ENCODE results near the gene RFX4. TPM values are rescaled to one million over a fixed set of nuclear protein-coding genes. Genes with fewer than 3 reads are reported as not detected.

The RFX4 gene
- total RNA-seq (not detected), polyA plus RNA-seq (not detected)

- intact Hi-C loops (cut with micrococcal nuclease): no loop called here
- CTCF ChIA-PET (ENCODE audit: partially characterized antibody): no interaction called here
- POLR2A ChIA-PET (ENCODE audit: partially characterized antibody): no interaction called here
- Histone ChIP-seq H3K27ac (ENCODE audit: low read depth, low read length) (no peak within 1 kb of the TSS), H3K27me3 (ENCODE audit: insufficient read depth, low read length) (peaks cover 37% of the 10 kb centered on the region), H3K9me3 (ENCODE audit: control insufficient read depth in 1 of 2, low read length in 2 of 2) (no peaks in the 10 kb centered on the region), H3K36me3 (ENCODE audit: insufficient read depth, low read length) (no peaks in the 10 kb centered on the region), H3K4me1 (ENCODE audit: insufficient read depth, low read length) (peaks cover 17% of the 10 kb centered on the region), H3K4me3 (ENCODE audit: low read length in 2 of 2) (no peak within 1 kb of the TSS)
- peaks cover 15 to 55% (median 31%) of the 10 kb centered on the region in 4 donors for H3K4me1 Mint-ChIP-seq
- peaks cover 55 to 60% of the 10 kb centered on the region in 2 donors for H3K27me3 Mint-ChIP-seq
- H3K27ac Mint-ChIP-seq: no peak within 1 kb of the TSS
- no peaks in the 10 kb centered on the region for H3K9me3 Mint-ChIP-seq
- H3K4me3 Mint-ChIP-seq: peak within 1 kb of the TSS; percentile 48 to 89 (median 80)
- no peaks in the 10 kb centered on the region for H3K36me3 Mint-ChIP-seq
- DNase-seq: no peak
Observed at GRCh38 chr12:106582641-106583230, at the start of gene RFX4. Gene RFX4, plus strand, starts transcription at chr12:106583004. Its CDS starts 317 bp downstream, at chr12:106583321.

- H3K27me3 Mint-ChIP-seq: peaks cover 5 to 6% of the 10 kb centered on the region in 2 donors
- no peaks in the 10 kb centered on the region for H3K36me3 ChIP-seq (ENCODE audit: insufficient read depth, low read length)
- H3K9me3 ChIP-seq (ENCODE audit: control insufficient read depth in 1 of 2, low read length in 2 of 2): no peaks in the 10 kb centered on the region
- H3K27ac Mint-ChIP-seq: no peak overlapping the region
- DNase-seq: no peak
- peaks cover 1 to 28% (median 16%) of the 10 kb centered on the region in 8 donors for H3K9me3 Mint-ChIP-seq
- no peaks in the 10 kb centered on the region for H3K27me3 ChIP-seq (ENCODE audit: insufficient read depth, low read length)
- POLR2A ChIA-PET (ENCODE audit: partially characterized antibody): no interaction called here
- no peak overlapping the region for H3K4me3 Mint-ChIP-seq
- no peak overlapping the region for H3K27ac ChIP-seq (ENCODE audit: low read depth, low read length)
- no peak overlapping the region for H3K4me3 ChIP-seq (ENCODE audit: low read length in 2 of 2)
- H3K4me1 ChIP-seq (ENCODE audit: insufficient read depth, low read length): no peaks in the 10 kb centered on the region
- CTCF ChIA-PET (ENCODE audit: partially characterized antibody): no interaction called here
- H3K36me3 Mint-ChIP-seq: peaks cover 0 to 8% of the 10 kb centered on the region in 2 donors
- H3K4me1 Mint-ChIP-seq: no peaks in the 10 kb centered on the region
- intact Hi-C loops (cut with micrococcal nuclease): no loop called here
Observed at GRCh38 chr12:106541201-106541600, 41.6 kb upstream of the RFX4 start.

GRCh38 chr12:106551410-106551809, 31.4 kb upstream of the RFX4 start:
- no peaks in the 10 kb centered on the region for H3K36me3 ChIP-seq (ENCODE audit: insufficient read depth, low read length)
- H3K27me3 ChIP-seq (ENCODE audit: insufficient read depth, low read length): no peaks in the 10 kb centered on the region
- Mint-ChIP-seq H3K27me3 (peaks cover 9 to 24% of the 10 kb centered on the region in 2 donors), H3K4me3 (no peak overlapping the region), H3K9me3 (peaks cover 3 to 30% (median 20%) of the 10 kb centered on the region in 8 donors), H3K36me3 (no peaks in the 10 kb centered on the region), H3K27ac (no peak overlapping the region), H3K4me1 (no peaks in the 10 kb centered on the region)
- no peak overlapping the region for H3K4me3 ChIP-seq (ENCODE audit: low read length in 2 of 2)
- POLR2A ChIA-PET (ENCODE audit: partially characterized antibody): no interaction called here
- no peaks in the 10 kb centered on the region for H3K9me3 ChIP-seq (ENCODE audit: control insufficient read depth in 1 of 2, low read length in 2 of 2)
- CTCF ChIA-PET (ENCODE audit: partially characterized antibody): no interaction called here
- intact Hi-C loops (cut with micrococcal nuclease): no loop called here
- H3K27ac ChIP-seq (ENCODE audit: low read depth, low read length): no peak overlapping the region
- H3K4me1 ChIP-seq (ENCODE audit: insufficient read depth, low read length): no peaks in the 10 kb centered on the region
- no peak for DNase-seq

GRCh38 chr12:106552228-106552627, 30.6 kb upstream of the RFX4 start:
- CTCF ChIA-PET (ENCODE audit: partially characterized antibody): no interaction called here
- Histone ChIP-seq H3K27me3 (ENCODE audit: insufficient read depth, low read length) (no peaks in the 10 kb centered on the region), H3K4me1 (ENCODE audit: insufficient read depth, low read length) (no peaks in the 10 kb centered on the region), H3K9me3 (ENCODE audit: control insufficient read depth in 1 of 2, low read length in 2 of 2) (no peaks in the 10 kb centered on the region), H3K27ac (ENCODE audit: low read depth, low read length) (no peak overlapping the region), H3K36me3 (ENCODE audit: insufficient read depth, low read length) (no peaks in the 10 kb centered on the region), H3K4me3 (ENCODE audit: low read length in 2 of 2) (no peak overlapping the region)
- Mint-ChIP-seq H3K27ac (no peak overlapping the region), H3K4me3 (no peak overlapping the region), H3K36me3 (no peaks in the 10 kb centered on the region), H3K27me3 (peaks cover 9 to 26% of the 10 kb centered on the region in 2 donors), H3K4me1 (no peaks in the 10 kb centered on the region), H3K9me3 (peaks cover 3 to 30% (median 20%) of the 10 kb centered on the region in 8 donors)
- intact Hi-C loops (cut with micrococcal nuclease): no loop called here
- no peak for DNase-seq
- POLR2A ChIA-PET (ENCODE audit: partially characterized antibody): no interaction called here

GRCh38 chr12:106564678-106565329, 18.0 kb upstream of the RFX4 start:
- H3K36me3 ChIP-seq (ENCODE audit: insufficient read depth, low read length): no peaks in the 10 kb centered on the region
- Mint-ChIP-seq H3K36me3 (no peaks in the 10 kb centered on the region), H3K4me3 (no peak overlapping the region), H3K27me3 (peaks cover 21 to 36% of the 10 kb centered on the region in 2 donors), H3K27ac (no peak overlapping the region), H3K9me3 (peaks cover 0 to 16% (median 8%) of the 10 kb centered on the region in 8 donors), H3K4me1 (no peaks in the 10 kb centered on the region)
- ChIA-PET CTCF (ENCODE audit: partially characterized antibody) (no interaction called here), POLR2A (ENCODE audit: partially characterized antibody) (no interaction called here)
- no peak overlapping the region for H3K4me3 ChIP-seq (ENCODE audit: low read length in 2 of 2)
- H3K4me1 ChIP-seq (ENCODE audit: insufficient read depth, low read length): no peaks in the 10 kb centered on the region
- H3K27ac ChIP-seq (ENCODE audit: low read depth, low read length): no peak overlapping the region
- no peaks in the 10 kb centered on the region for H3K9me3 ChIP-seq (ENCODE audit: control insufficient read depth in 1 of 2, low read length in 2 of 2)
- intact Hi-C loops (cut with micrococcal nuclease): no loop called here
- no peak for DNase-seq
- H3K27me3 ChIP-seq (ENCODE audit: insufficient read depth, low read length): peaks cover 8% of the 10 kb centered on the region

GRCh38 chr12:106566771-106567170, 16.0 kb upstream of the RFX4 start:
- no peaks in the 10 kb centered on the region for H3K36me3 Mint-ChIP-seq
- H3K9me3 Mint-ChIP-seq: peaks cover 0 to 9% (median 3%) of the 10 kb centered on the region in 8 donors
- no peaks in the 10 kb centered on the region for H3K9me3 ChIP-seq (ENCODE audit: control insufficient read depth in 1 of 2, low read length in 2 of 2)
- no peak overlapping the region for H3K4me3 Mint-ChIP-seq
- DNase-seq: no peak
- peaks cover 8% of the 10 kb centered on the region for H3K27me3 ChIP-seq (ENCODE audit: insufficient read depth, low read length)
- H3K36me3 ChIP-seq (ENCODE audit: insufficient read depth, low read length): no peaks in the 10 kb centered on the region
- intact Hi-C loops (cut with micrococcal nuclease): no loop called here
- ChIA-PET CTCF (ENCODE audit: partially characterized antibody) (no interaction called here), POLR2A (ENCODE audit: partially characterized antibody) (no interaction called here)
- H3K27ac Mint-ChIP-seq: no peak overlapping the region
- no peaks in the 10 kb centered on the region for H3K4me1 Mint-ChIP-seq
- peaks cover 23 to 34% of the 10 kb centered on the region in 2 donors for H3K27me3 Mint-ChIP-seq
- no peak overlapping the region for H3K27ac ChIP-seq (ENCODE audit: low read depth, low read length)
- no peaks in the 10 kb centered on the region for H3K4me1 ChIP-seq (ENCODE audit: insufficient read depth, low read length)
- no peak overlapping the region for H3K4me3 ChIP-seq (ENCODE audit: low read length in 2 of 2)

- Mint-ChIP-seq H3K4me3 (no peak overlapping the region), H3K4me1 (no peaks in the 10 kb centered on the region), H3K36me3 (no peaks in the 10 kb centered on the region), H3K9me3 (peaks cover 0 to 6% (median 2%) of the 10 kb centered on the region in 8 donors), H3K27me3 (peaks cover 33 to 34% of the 10 kb centered on the region in 2 donors), H3K27ac (no peak overlapping the region)
- ChIA-PET CTCF (ENCODE audit: partially characterized antibody) (no interaction called here), POLR2A (ENCODE audit: partially characterized antibody) (no interaction called here)
- no peak for DNase-seq
- no peaks in the 10 kb centered on the region for H3K27me3 ChIP-seq (ENCODE audit: insufficient read depth, low read length)
- H3K9me3 ChIP-seq (ENCODE audit: control insufficient read depth in 1 of 2, low read length in 2 of 2): no peaks in the 10 kb centered on the region
- intact Hi-C loops (cut with micrococcal nuclease): no loop called here
- no peaks in the 10 kb centered on the region for H3K4me1 ChIP-seq (ENCODE audit: insufficient read depth, low read length)
- no peak overlapping the region for H3K27ac ChIP-seq (ENCODE audit: low read depth, low read length)
- H3K4me3 ChIP-seq (ENCODE audit: low read length in 2 of 2): no peak overlapping the region
- no peaks in the 10 kb centered on the region for H3K36me3 ChIP-seq (ENCODE audit: insufficient read depth, low read length)
Observed at GRCh38 chr12:106573239-106573638, 9.6 kb upstream of the RFX4 start.

All from CD4-positive, alpha-beta memory T cell (primary cell).